SJCRH30 (cell line): ENCODE results near the gene CYB5B. TPM values are rescaled to one million over a fixed set of nuclear protein-coding genes. Genes with fewer than 3 reads are reported as not detected.
"Not testable (repeated sequence)": the region's sequence is repeated elsewhere in the genome, so short reads cannot be mapped to it uniquely, and the experiment has no call there.

Source experiments
- DNase-seq, 2 experiments: peaks; one replicate each; pipeline ENCODE4 v3.0.0-alpha.2; 2015 to 2020
- H3K27ac ChIP-seq: fragments of 250-450 bp; sonication (Bioruptor Pico); 2 replicates; pipeline ENCODE4 v1.5.1; 2020; ENCODE audit warnings: mild to moderate bottlenecking, moderate library complexity
- H3K27me3 ChIP-seq: fragments of 250-450 bp; sonication (Bioruptor Pico); 2 replicates; pipeline ENCODE4 v1.5.1; 2020; ENCODE audit warnings: mild to moderate bottlenecking, moderate library complexity
- H3K36me3 ChIP-seq: fragments of 250-450 bp; sonication (Bioruptor Pico); 2 replicates; pipeline ENCODE4 v1.5.1; 2020; ENCODE audit warnings: mild to moderate bottlenecking, moderate library complexity
- H3K4me1 ChIP-seq: fragments of 250-450 bp; sonication (Bioruptor Pico); 2 replicates; pipeline ENCODE4 v1.5.1; 2020; ENCODE audit warnings: mild to moderate bottlenecking, moderate library complexity
- H3K4me3 ChIP-seq: fragments of 250-450 bp; sonication (Bioruptor Pico); 2 replicates; pipeline ENCODE4 v1.5.1; 2020; ENCODE audit warnings: mild to moderate bottlenecking, moderate library complexity
- H3K9me3 ChIP-seq: fragments of 250-450 bp; sonication (Bioruptor Pico); replicated peaks from 2 replicates; pipeline ENCODE4 v1.5.1; 2020; ENCODE audit warnings: mild to moderate bottlenecking, moderate library complexity
- total RNA-seq: library from RNA; depleted of rRNA; stranded (reverse); fragments of >200 nt; shearing (Covaris generic); gene quantifications from 2 replicates; pipeline ENCODE4 v1.2.3, GENCODE V29; 2014

The CYB5B gene
- total RNA-seq, 1 experiment from 2014 or later: 99.5 TPM

DNA sequence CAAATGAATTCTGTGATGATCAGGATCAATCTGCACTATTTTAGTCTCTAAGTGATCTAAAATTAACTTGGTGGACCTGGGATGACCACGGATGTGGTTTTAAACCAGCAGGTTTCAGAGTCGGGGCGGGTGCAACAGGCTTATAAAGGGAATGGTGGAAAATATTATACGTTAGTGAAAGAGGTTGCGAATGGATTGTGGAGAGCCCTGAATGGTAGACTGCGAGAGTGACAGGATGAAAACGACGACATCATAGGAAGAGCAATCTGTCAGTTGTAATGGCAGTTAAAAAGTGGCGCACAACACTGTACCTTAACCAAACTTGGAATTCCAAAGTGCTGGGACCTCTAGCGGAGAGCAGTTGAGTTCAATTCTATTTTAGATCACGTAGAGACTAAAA, 1.2 kb upstream of the CYB5B start:
- Histone ChIP-seq H3K4me3 (no peak overlapping the region), H3K27ac (no peak overlapping the region), H3K9me3 (no peaks in the 10 kb centered on the region), H3K27me3 (no peaks in the 10 kb centered on the region), H3K36me3 (no peaks in the 10 kb centered on the region; the same call in 1 of the 2 replicates), H3K4me1 (0 out of 2 replicates have a peak, but pooled peaks cover 2% of the 10 kb centered on the region)
- DNase-seq: no peak

DNA sequence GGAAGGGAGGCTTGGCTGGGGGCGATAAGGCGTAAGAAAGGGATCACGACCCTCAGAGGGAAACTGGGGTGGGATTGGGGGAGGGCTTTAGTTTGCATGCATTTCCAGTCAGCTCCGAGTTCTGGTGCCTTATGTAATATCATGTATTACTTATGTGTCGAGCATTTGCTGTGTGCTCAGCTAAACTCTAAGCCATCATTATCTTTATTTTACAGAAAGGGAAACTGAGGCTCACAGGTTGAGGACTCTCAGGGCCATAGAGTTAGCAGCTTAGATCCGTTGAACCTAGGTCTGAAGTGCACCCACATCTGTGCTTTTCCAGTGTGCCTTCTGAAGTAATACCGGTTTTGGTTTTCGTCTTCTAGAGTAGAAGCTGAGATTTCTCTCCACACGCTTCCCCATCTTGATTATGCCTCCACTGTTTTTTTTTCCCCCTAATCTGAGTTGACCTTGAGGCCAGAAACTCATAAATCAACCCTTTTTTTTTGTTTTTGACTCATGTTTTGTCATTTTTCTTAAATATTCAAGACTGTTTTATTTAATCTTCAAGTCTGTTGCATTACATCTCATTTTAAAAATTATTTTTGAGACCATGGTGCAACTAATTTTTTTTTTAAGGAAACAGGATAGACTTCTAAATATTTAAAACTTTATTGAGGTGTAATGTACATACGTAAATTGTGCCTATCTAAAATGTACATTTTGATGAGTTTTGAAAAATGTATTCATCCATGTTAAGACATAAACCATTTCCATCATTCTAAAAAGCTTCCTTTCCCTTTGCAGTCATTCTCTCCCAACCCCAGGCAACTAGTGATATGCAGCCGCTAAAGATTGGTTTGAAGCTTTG, 741 bp downstream of the CYB5B start:
- Histone ChIP-seq H3K4me1 (0 out of 2 replicates have a peak, but pooled peaks cover 2% of the 10 kb centered on the region), H3K27me3 (no peaks in the 10 kb centered on the region), H3K9me3 (no peaks in the 10 kb centered on the region), H3K27ac (peak overlapping the region; percentile 24; the same call in 1 of the 2 replicates), H3K4me3 (peak overlapping the region; percentile 75), H3K36me3 (peaks cover 12% of the 10 kb centered on the region)
- peak in 1 of 2 experiments; percentile 17 for DNase-seq

DNA sequence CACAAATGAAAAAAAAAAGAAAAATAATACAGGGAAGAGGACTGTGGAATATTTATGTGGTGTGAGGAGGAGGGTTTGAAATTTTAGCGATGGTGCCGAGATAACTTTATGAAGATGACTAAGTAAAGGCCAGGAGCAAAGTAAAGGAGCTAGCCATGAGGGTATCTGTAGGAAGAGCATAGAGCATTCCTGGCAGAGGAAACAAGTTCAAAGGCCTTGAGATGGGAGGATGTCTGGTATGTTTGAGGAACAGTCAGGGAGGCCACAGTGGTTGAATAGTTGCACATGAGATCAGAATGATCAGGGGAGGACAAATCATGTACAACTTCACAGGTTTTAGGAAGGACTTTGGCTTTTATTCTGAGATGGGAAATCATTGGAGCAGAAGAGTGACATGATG, 4.2 kb downstream of the CYB5B start:
- H3K36me3 ChIP-seq: peaks cover 23% of the 10 kb centered on the region
- 0 out of 2 replicates have a peak, but pooled peaks cover 2% of the 10 kb centered on the region for H3K4me1 ChIP-seq
- DNase-seq: no peak
- no peaks in the 10 kb centered on the region for H3K9me3 ChIP-seq
- no peak overlapping the region for H3K27ac ChIP-seq
- H3K27me3 ChIP-seq: no peaks in the 10 kb centered on the region
- no peak overlapping the region for H3K4me3 ChIP-seq

DNA sequence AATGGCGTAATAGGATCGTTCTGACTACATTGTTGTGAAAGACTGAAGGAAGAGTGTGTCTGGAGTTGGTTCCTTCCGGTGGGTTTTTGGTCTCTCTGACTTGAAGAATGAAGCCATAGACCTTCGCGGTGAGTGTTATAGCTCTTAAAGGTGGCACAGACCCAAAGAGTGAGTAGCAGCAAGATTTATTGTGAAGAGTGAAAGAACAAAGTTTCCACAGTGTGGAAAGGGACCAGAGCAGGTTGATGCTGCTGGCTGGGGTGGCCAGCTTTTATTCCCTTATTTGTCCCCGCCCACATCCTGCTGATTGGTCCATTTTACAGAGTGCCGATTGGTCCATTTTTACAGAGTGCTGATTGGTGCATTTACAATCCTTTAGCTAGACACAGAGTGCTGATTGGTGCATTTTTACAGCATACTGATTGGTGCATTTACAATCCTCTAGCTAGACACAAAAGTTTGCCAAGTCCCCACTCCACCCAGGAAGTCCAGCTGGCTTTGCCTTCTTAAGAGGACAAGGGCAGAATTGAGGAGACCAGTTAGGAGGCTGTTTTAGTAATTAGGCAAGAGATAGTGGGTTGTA, 4.7 kb downstream of the CYB5B start:
- not testable (repeated sequence) for H3K4me1 ChIP-seq, H3K9me3 ChIP-seq, H3K27ac ChIP-seq, H3K27me3 ChIP-seq, H3K4me3 ChIP-seq, DNase-seq
- peaks cover 23% of the 10 kb centered on the region for H3K36me3 ChIP-seq

DNA sequence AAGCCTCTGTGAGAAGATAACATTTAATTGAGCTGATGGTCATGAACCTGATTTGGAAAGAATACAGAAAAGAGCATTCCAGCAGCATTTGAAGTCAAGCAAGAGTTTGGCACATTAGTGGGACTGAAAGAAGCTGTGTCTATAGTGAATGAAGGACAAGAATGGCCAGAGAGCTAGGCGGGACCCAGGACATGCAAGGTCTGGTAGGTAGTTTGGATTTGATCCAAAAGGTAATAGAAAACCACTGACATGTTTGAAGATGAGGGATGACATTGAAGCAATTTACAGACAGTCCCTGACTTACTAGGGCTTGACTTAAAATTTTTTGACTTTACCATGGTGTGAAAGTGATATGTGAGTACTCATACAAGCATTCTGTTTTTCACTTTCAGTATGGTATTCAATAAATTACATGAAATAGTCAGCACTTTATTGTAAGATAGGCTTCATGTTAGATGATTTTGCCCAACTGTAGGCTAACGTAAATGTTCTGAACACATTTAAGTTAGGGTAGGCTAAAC, 7.6 kb downstream of the CYB5B start:
- peaks cover 23% of the 10 kb centered on the region for H3K36me3 ChIP-seq
- H3K4me1 ChIP-seq: no peaks in the 10 kb centered on the region
- H3K4me3 ChIP-seq: no peak overlapping the region
- no peaks in the 10 kb centered on the region for H3K27me3 ChIP-seq
- no peak overlapping the region for H3K27ac ChIP-seq
- DNase-seq: no peak
- H3K9me3 ChIP-seq: no peaks in the 10 kb centered on the region

DNA sequence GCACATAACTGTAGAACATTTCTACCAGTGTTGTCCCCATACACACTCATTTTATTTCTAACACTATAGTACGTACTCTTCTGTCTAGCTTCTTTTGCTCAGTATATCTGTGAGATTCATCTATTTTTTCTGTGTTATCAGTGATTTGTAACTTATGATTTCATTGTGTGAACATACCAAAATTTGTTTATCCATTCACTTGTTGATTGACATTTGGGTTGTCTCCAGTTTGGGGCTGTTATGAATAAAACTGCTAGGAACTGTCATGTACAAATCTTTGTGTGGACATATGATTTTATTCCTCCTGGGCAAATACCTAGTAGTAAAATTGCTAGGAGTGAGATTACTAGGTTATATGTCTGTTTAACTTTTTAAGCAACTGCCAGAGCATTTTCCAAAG, 9.6 kb downstream of the CYB5B start:
- Histone ChIP-seq H3K36me3 (peaks cover 18% of the 10 kb centered on the region), H3K4me3 (no peak overlapping the region), H3K9me3 (no peaks in the 10 kb centered on the region), H3K27me3 (no peaks in the 10 kb centered on the region), H3K4me1 (no peaks in the 10 kb centered on the region), H3K27ac (no peak overlapping the region)
- DNase-seq: no peak

DNA sequence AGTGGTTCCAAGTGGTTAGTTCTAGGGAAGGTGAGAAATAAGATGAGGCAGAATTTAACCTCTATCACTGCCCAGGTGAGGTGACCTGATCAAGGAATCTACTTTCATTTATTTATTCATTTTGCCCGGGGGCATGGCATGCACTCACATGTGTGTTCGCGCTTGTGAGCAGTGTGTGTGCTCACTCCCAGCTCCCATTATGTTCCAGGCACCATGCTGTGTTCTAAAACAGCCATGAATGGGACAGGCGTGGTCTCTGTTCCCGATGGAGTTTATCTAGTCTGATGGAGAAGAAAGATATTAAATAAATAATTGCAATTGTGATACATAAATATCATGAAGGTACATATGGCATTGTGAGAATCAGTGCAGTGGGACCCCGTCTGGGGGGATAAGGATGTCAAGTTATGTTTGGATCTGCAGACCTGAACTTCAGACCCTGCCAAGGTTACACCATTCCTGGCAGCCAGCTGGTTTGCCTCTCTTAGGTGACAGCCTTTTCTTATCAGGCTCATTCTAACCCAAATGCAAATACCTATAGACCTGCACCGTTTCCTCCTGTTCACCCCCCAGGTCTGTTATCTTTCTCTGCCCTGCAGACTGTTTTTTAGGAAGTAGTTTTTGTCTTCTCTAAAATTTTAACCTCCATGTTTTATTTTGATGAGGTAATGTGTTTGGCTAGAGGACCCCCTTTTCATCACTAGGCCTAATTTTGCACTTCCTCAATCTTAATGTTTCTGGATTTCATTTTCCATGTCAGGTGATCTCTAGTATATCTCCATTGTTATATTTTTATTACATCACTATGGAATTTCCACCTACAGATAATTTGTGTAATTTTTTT, 11.8 kb downstream of the CYB5B start:
- DNase-seq: no peak
- H3K4me3 ChIP-seq: no peak overlapping the region
- H3K36me3 ChIP-seq: peaks cover 8% of the 10 kb centered on the region; the same call in 1 of the 2 replicates
- no peaks in the 10 kb centered on the region for H3K4me1 ChIP-seq
- H3K27me3 ChIP-seq: no peaks in the 10 kb centered on the region
- no peak overlapping the region for H3K27ac ChIP-seq
- H3K9me3 ChIP-seq: no peaks in the 10 kb centered on the region

DNA sequence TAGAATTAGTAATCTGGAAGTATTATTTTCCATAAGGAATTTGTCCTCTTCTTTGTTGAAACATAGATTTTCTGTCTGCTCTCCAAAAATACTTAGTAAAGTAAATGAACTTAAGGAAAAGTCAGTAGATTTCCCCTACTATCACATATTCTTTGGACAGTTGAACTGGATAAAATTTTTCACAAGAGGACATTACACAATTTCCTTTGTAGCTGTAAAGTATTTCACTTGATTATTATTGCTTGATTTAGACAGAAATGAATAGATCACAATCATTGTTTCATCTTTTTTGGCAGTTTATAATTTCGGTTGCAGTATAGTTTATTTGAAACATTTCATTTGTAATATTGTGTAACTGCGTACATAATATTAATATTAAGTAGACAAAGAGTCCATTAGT, 12.5 kb downstream of the CYB5B start:
- Histone ChIP-seq H3K4me1 (no peaks in the 10 kb centered on the region), H3K9me3 (no peaks in the 10 kb centered on the region), H3K36me3 (peaks cover 3% of the 10 kb centered on the region; the same call in 1 of the 2 replicates), H3K27me3 (no peaks in the 10 kb centered on the region), H3K27ac (no peak overlapping the region), H3K4me3 (no peak overlapping the region)
- no peak for DNase-seq

DNA sequence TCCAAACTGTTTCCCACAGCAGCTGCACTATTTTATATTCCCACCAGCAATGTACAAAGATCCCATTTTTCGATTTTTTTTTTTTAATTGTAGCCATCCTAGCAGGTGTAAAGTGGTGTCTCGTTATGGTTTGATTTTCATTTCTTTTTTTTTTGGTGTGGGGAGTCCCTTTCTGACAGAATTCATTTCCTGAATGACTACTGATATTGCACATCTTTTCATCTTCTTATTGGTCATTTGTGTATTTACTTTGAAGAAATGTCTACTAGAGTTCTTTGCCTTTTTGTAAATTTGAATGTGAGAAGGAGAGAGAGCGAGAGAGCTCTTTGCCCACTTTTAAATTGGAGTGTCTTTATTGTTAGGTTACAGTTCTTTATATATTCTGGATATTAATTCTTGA, 14.0 kb downstream of the CYB5B start:
- no peaks in the 10 kb centered on the region for H3K27me3 ChIP-seq
- no peaks in the 10 kb centered on the region for H3K9me3 ChIP-seq
- no peak overlapping the region for H3K4me3 ChIP-seq
- no peaks in the 10 kb centered on the region for H3K4me1 ChIP-seq
- no peak for DNase-seq
- no peak overlapping the region for H3K27ac ChIP-seq
- H3K36me3 ChIP-seq: no peaks in the 10 kb centered on the region; the same call in 1 of the 2 replicates

DNA sequence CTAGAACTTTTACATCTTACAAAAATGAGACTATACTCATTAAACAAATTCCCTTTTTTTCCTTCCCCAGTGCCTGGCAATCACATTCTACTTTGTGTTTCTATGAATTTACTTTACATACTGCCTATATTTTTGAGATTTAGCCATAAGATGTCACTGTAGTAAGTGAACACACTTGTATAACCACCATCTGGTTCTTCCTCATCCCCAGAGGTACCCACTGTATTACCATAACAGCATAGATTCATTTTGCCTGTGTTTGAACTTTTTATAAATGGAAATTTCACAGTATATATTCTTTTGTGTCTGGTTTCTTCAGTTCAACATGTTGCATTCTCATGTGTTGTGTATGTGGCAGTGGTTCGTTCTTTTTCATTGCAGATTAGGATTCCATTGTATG, 15.8 kb downstream of the CYB5B start:
- Histone ChIP-seq H3K9me3 (no peaks in the 10 kb centered on the region), H3K36me3 (no peaks in the 10 kb centered on the region), H3K27ac (no peak overlapping the region), H3K27me3 (no peaks in the 10 kb centered on the region), H3K4me3 (no peak overlapping the region), H3K4me1 (no peaks in the 10 kb centered on the region)
- DNase-seq: no peak

DNA sequence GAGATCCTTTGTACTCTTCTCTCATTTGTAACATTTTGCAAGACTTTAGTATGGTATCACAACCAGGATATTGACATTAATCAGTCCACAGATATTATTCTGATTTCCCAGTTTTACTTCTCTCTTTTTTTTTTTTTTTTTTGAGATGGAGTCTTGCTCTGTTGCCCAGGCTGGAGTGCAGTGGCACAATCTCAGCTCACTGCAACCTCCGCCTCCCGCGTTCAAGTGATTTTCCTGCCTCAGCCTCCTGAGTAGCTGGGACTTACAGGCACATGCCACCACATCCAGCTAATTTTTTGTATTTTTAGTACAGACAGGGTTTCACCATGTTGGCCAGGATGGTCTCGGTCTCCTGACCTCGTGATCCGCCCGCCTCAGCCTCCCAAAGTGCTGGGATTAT, 16.6 kb downstream of the CYB5B start:
- not testable (repeated sequence) for H3K36me3 ChIP-seq, H3K27ac ChIP-seq, DNase-seq

DNA sequence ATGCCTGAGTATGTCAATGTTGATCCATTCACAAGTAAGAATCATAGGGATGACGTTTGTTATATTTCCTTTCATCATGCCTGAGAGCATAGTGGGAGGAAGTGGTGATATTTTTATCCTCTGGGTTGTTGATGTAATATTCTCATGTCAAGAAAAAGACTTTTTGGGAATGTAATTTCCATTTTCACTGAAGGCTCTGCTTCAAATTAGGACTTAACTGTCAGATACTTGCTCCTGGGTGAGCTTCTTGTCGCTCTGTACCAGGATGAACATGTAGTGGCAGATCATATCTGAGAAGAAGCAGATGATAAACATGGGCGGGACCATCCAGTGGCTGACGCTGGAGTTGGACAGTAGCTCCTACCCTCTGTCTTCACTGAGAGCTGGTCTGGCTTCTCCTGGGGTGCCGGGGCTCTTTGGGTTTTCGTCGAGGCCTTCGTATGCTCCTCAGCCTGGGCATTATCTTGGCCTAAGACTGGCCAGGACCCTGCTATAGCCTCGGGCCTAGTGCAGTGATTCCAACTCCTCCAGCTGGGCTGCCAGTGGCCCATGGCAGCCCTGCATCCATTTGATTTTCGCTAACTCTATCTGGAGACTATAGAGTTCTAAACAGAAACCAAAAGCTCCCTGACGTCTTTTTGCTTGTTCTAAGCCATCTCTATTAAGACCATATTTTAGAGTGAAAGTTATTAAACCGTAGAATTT, 19.7 kb downstream of the CYB5B start:
- no peaks in the 10 kb centered on the region for H3K9me3 ChIP-seq
- no peak overlapping the region for H3K4me3 ChIP-seq
- peaks cover 13% of the 10 kb centered on the region for H3K36me3 ChIP-seq
- no peak for DNase-seq
- no peaks in the 10 kb centered on the region for H3K4me1 ChIP-seq
- H3K27ac ChIP-seq: no peak overlapping the region
- no peaks in the 10 kb centered on the region for H3K27me3 ChIP-seq

More for the DNA sequence above, 16.6 kb downstream of the CYB5B start:
- not testable (repeated sequence) for H3K9me3 ChIP-seq, H3K27me3 ChIP-seq, H3K4me3 ChIP-seq, H3K4me1 ChIP-seq

DNA sequence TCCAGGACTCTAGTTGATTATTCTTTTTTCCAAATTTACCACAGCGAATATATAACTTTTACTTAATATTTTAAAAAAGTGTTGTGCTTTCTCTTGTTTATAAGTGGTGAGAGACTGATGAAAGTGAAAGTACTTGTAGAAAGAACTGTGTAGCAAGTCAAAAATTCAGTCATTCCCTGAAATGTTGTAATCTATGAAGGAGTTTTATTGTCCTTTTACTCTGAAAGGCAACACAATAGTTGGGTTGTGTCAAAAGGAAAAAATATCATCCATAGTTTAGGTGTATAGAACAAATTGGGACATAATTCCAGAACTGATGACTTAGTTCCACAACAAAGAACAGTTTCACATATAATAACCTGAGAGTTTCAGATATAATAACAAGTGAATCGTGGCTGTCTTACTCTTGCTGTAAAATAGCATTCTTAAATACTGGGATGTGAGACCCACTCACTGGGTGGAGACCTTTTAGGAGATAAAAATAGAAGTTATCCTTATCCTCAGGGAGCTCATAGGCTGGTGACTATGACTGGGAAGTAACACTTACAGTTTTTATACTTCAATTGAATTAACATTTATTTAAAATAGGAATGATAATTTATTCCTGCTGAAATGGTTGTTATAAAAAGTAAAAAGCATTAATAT, 20.6 kb downstream of the CYB5B start:
- Histone ChIP-seq H3K9me3 (no peaks in the 10 kb centered on the region), H3K27me3 (no peaks in the 10 kb centered on the region), H3K27ac (no peak overlapping the region), H3K4me3 (no peak overlapping the region), H3K36me3 (peaks cover 13% of the 10 kb centered on the region), H3K4me1 (no peaks in the 10 kb centered on the region)
- no peak for DNase-seq
